GM19455 (cell line): ENCODE results near the gene C1QC.

Experiments used
- ATAC-seq: cut with Tn5 transposase; IDR thresholded peaks from one replicate; pipeline ENCODE4 v1.9.1; 2021; ENCODE audit not compliant: unreplicated experiment

Gene C1QC

GRCh38 chr1:22676916-22677583, 33.6 kb downstream of the C1QC start:
- no peak for ATAC-seq

DNA sequence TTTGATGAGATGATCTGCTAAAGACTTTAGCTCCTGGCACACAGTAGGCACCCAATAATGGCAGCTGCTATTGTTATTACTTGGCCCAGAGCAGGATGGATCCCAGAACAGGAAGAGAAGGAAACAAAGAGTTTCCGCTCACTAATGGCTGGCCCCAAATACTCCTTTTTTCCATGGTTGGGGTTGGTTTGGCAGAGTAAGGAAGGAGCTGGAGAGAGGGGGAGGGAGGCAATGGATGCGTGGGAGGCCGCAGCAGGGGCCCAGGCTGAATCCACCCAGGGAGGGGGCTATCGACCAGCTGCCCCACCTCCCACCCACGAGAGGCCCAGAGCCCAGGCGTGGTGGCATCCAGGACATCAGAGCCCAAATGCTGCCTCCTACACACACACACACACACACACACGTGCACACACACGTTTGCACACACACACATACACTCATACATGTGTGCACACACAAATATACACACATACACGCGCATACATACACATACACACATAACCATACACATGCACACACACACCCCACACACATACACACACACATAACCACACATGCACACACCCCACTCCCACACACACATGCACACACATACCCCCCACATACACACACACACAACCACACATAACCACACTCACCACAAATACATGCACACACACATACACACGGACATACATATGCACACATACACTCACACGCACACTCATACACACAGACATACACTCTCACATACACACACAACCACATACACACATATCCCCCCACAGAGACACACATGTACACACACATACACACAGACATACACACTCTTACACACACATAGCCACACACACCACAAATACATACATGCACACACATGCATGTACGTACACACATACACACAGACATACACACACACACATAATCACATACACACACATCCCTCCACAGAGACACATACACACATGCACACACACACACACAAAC, 34.8 kb downstream of the C1QC start:
- no peak for ATAC-seq

DNA sequence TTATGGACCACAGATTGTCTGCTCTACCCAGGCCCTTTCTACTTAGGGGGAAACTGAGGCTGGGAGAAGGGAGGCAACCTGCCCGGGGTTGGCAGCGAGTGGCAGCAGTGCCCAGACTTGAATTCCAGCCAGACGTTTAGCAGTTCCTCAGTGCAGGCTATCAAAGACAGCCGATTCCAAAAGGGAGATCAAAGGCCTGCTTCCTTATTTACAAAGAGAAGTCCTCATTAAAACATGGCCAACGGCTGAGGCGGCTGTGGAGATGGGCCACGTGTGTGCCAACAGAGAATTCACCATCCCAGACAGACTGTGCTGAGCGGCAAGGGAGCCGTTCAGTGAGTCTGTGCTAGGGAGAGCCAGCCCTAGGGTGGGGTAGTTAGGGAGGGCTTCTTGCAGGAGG, 37.3 kb downstream of the C1QC start:
- no peak for ATAC-seq

GRCh38 chr1:22681556-22682276, 38.3 kb downstream of the C1QC start:
- no peak for ATAC-seq

DNA sequence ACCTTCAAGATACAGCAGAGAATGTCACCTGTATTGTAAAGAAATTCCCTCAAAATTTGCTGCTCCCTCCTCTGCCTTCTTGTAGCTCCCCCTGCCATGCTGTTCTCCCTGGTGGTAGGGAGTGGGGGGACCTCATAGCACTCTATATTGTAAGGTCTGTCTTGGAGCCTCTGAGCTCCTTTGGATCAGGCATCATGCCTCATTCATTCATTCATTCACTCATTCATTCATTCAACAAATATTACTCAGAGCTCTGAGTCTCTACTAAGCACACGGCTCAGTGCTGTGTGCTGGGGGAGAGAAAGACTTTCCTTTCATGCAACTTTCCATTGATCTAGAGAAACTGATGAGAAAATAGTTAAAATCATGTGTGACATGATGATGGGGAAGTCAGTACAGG, 40.1 kb downstream of the C1QC start:
- no peak for ATAC-seq

DNA sequence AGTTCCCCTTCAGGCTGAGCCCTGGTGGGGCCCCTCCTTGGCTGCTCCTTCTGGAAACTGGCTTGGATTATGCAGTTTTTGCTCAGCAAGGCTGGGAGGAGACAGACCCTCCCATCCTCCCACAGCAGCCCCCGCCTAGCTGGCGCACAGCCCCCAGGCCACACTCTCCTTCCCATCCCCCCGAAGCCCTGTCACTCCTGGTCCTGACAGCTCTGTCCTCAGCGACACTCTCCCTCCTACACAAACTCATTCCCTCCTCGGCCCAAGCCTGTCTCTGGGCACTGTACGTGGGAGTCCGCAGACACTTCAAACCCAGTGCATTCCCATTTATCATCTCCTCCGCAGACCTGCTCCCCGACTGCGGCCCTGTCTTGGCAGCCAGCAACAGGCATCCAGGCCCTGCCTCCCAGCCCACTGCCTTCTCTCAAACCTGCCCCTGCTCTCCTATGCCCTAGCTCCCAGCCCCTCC, 42.2 kb downstream of the C1QC start:
- ATAC-seq: no peak

GRCh38 chr1:22687191-22687590, 43.8 kb downstream of the C1QC start:
- no peak for ATAC-seq

GRCh38 chr1:22688466-22688865, 45.0 kb downstream of the C1QC start:
- no peak for ATAC-seq

DNA sequence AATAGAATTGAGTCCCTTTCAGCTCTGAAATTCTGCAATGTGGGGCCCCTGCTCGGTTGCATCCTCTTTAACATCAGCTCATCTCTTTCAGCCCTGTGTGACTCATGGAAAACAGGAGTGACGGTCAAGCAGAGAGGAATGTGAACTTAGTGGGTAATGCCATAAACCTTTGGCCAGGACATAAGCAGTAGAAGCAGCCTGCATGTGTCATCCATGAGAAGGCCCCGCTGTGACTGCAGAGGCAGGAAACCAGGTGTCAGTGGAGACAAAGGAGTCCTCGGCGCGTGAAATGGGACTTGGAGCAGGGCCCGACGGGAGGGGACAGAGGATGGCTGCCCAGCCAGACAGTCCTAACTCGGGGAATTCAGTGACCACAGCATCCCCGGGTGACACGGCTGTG, 46.1 kb downstream of the C1QC start:
- no peak for ATAC-seq

- ATAC-seq: no peak
Measured at GRCh38 chr1:22691031-22691753, 47.8 kb downstream of the C1QC start.

DNA sequence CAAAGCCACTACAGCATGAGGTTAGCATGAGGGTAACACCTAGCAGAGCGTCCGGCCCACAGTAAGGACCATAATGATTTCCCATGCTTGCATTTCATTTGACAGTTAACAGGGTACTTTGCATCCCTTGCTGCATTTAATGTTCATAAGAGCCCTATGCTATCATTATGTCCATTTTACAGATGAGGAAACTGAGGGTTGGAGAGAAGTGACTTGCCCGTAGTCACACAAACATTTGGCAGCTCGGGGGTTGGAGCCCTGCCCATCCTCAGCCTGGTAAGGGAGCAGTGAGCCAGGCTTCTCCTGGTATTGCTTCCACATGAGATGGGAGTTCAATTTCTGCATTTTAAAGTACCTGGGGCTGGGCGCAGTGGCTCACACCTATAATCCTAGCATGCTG, 50.7 kb downstream of the C1QC start:
- ATAC-seq: no peak

DNA sequence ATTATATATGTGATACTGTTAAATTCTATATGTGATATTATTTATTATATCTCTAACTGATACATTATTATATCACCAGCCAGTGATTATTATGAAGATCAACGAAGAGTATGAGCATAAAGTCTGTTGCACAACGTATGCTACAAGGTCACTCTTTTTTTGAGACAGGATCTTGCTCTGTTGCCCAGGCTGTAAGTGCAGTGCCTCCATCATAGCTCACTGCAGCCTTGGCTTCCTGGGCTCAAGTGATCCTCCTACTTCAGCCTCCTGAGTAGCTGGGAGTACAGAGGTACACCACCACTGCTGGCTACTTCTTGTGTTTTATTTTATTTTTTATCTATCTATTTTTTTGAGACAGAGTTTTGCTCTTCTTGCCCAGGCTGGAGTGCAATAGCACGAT, 53.2 kb downstream of the C1QC start:
- ATAC-seq: no peak
